ENCODE results near the gene TMEM109. TPM values are rescaled to one million over a fixed set of nuclear protein-coding genes. Genes with fewer than 3 reads are reported as not detected.

TMEM109 gene
- total and polyA plus RNA-seq, 2 of the 8 experiments (the other 6 are each of a cell fraction or from before 2014, with no cell fraction given): 27.3 to 30.3 TPM

DNA sequence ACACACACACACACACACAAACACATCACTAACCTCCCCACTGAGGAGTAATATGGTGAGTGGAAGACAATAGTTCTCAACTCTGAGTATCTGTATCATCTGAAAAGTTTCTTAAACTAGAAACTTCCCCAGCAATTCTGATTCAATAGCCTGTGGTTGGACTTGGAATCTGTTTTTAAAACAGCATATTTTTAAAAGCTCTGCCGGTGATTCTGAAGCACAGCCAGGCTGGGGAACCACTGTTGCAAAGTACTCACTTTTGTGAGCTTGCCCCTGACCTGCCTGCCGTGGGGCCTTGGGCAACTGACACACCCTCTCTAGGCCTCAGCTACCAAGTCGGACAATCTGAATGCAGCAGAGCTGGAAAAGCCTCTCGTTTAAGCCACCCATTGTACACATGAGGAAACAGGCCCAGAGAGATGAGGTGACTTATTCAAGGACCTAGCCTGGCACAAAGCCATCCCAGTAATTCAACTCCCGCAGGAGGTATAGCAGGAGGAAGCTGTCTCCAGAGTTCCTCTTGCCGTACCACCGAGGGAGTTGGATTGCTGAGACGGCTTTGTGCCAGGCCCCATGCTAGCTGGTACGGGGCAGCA lies 29.1 kb downstream of the TMEM109 start (continued):
- no peak for TF ChIP-seq NRF1 (IDR thresholded peaks at IDR 0.05; ENCODE audit: low read depth, low read length)
- TF ChIP-seq, protein P1, sequence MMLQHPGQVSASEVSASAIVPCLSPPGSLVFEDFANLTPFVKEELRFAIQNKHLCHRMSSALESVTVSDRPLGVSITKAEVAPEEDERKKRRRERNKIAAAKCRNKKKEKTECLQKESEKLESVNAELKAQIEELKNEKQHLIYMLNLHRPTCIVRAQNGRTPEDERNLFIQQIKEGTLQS (IDR thresholded peaks at IDR 0.05; ENCODE audit: insufficient read depth, low read depth, low read length): no peak
- TF ChIP-seq CTBP2 (IDR thresholded peaks at IDR 0.05; ENCODE audit: borderline replicate concordance, insufficient read depth, insufficient read length, low read length): no peak
- no peak for TF ChIP-seq SP4 (IDR thresholded peaks at IDR 0.05; ENCODE audit: low read length)
- no peak for TF ChIP-seq JUND (IDR thresholded peaks at IDR 0.05; ENCODE audit: low read length)
- no peak for TF ChIP-seq KDM5A (IDR thresholded peaks at IDR 0.05; ENCODE audit: low read length)
